Glutamatergic neuron (in vitro differentiated cells): ENCODE data around the gene STARD13. TPM values are rescaled to one million over a fixed set of nuclear protein-coding genes. Genes with fewer than 3 reads are reported as not detected.

Source experiments
- DNase-seq: peaks from one replicate; pipeline ENCODE4 v3.0.0; 2022
- H3K27ac Mint-ChIP-seq: one replicate; pipeline ENCODE4 v1.8.0; 2020; ENCODE audit warnings: mild to moderate bottlenecking, mixed read lengths, inconsistent platforms; ENCODE audit not compliant: unreplicated experiment
- H3K27me3 Mint-ChIP-seq: one replicate; pipeline ENCODE4 v1.8.0; 2020; ENCODE audit warnings: mild to moderate bottlenecking, moderate library complexity, mixed read lengths, inconsistent platforms; ENCODE audit not compliant: unreplicated experiment
- H3K36me3 Mint-ChIP-seq: one replicate; pipeline ENCODE4 v1.8.0; 2020; ENCODE audit warnings: mild to moderate bottlenecking, mixed read lengths, inconsistent platforms; ENCODE audit not compliant: unreplicated experiment
- H3K4me1 Mint-ChIP-seq: one replicate; pipeline ENCODE4 v1.8.0; 2020; ENCODE audit warnings: mild to moderate bottlenecking, low read depth, mixed read lengths, inconsistent platforms; ENCODE audit not compliant: unreplicated experiment
- H3K4me3 Mint-ChIP-seq: one replicate; pipeline ENCODE4 v1.8.0; 2020; ENCODE audit warnings: mild to moderate bottlenecking, mixed read lengths, inconsistent platforms; ENCODE audit not compliant: unreplicated experiment
- H3K9me3 Mint-ChIP-seq: one replicate; pipeline ENCODE4 v1.8.0; 2020; ENCODE audit warnings: mild to moderate bottlenecking, moderate library complexity, mixed read lengths, inconsistent platforms; ENCODE audit not compliant: unreplicated experiment
- total RNA-seq: library from RNA; stranded (reverse); fragmentation: NEBNext Ultra II Directional; extraction: Animal tissue kit (Norgen Biotek cat#: 25700); gene quantifications from one replicate; pipeline ENCODE4 v1.2.1, GENCODE V29; 2021; ENCODE audit not compliant: unreplicated experiment
- TF ChIP-seq, protein P1 (sequence below): fragments of 200-600 bp; sonication (generic); IDR thresholded peaks from one replicate; pipeline ENCODE4 v1.5.0; 2021; ENCODE audit not compliant: partially characterized antibody, unreplicated experiment

The STARD13 gene
- total RNA-seq, 1 donor from 2014 or later, result 36.4 TPM

DNA sequence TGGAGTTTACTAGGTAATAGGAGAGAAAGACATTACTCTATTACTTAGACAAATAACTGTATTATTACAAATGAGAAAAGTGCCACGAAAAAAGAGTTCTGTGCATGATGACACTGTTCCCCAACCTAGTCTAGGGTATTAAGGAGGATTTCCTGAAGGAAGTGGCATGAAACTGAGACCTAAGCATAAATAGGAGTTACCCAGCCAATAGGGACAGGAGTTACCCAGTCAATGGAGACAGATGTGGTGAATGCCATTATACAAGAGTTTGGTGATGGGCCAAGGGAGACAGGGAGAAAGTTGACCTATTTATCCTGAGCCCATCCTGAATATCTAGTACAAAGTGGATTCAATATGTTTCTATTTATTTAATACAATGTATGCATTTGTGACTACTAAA lies 203.9 kb downstream of the STARD13 start:
- no peak overlapping the region for H3K4me3 Mint-ChIP-seq
- no peak for DNase-seq
- H3K27me3 Mint-ChIP-seq, result no peaks in the 10 kb centered on the region
- no peaks in the 10 kb centered on the region for H3K36me3 Mint-ChIP-seq
- peaks cover 10% of the 10 kb centered on the region for H3K4me1 Mint-ChIP-seq
- no peak overlapping the region for H3K27ac Mint-ChIP-seq
- TF ChIP-seq, protein P1, sequence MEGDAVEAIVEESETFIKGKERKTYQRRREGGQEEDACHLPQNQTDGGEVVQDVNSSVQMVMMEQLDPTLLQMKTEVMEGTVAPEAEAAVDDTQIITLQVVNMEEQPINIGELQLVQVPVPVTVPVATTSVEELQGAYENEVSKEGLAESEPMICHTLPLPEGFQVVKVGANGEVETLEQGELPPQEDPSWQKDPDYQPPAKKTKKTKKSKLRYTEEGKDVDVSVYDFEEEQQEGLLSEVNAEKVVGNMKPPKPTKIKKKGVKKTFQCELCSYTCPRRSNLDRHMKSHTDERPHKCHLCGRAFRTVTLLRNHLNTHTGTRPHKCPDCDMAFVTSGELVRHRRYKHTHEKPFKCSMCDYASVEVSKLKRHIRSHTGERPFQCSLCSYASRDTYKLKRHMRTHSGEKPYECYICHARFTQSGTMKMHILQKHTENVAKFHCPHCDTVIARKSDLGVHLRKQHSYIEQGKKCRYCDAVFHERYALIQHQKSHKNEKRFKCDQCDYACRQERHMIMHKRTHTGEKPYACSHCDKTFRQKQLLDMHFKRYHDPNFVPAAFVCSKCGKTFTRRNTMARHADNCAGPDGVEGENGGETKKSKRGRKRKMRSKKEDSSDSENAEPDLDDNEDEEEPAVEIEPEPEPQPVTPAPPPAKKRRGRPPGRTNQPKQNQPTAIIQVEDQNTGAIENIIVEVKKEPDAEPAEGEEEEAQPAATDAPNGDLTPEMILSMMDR, result no peak
- no peaks in the 10 kb centered on the region for H3K9me3 Mint-ChIP-seq

DNA sequence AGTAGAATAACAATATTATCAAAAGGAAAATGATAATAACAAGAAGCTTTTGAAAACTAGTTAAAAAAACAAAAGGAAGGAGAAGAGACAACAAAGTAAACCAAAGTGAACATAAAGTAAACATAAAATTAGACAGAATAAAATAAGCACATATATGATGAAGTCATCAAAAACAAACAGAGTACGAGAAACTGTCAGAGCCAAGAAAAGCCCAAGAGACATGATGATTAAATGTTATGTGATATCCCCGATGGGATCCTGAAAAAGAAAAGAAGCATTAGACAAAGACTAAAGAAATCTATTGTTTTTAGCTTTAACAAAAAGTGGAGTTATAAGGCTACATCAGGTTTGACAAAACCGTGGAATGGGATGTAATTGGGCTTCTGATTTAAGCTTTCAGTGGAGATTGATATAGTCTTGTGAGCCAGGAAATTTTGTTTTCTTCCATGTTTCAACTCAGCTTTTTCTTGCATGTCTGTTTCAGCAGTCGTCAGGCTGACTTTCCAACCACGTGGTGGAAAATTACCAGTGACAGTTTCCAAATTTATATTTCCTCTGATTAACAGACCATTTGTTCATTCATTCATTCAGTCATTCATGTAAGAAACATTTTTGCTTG lies 204.5 kb downstream of the STARD13 start:
- Mint-ChIP-seq H3K9me3 (no peaks in the 10 kb centered on the region), H3K36me3 (no peaks in the 10 kb centered on the region), H3K27me3 (no peaks in the 10 kb centered on the region), H3K4me3 (no peak overlapping the region), H3K27ac (peak overlapping the region; percentile 56), H3K4me1 (peaks cover 10% of the 10 kb centered on the region)
- TF ChIP-seq, protein P1, result no peak
- no peak for DNase-seq

DNA sequence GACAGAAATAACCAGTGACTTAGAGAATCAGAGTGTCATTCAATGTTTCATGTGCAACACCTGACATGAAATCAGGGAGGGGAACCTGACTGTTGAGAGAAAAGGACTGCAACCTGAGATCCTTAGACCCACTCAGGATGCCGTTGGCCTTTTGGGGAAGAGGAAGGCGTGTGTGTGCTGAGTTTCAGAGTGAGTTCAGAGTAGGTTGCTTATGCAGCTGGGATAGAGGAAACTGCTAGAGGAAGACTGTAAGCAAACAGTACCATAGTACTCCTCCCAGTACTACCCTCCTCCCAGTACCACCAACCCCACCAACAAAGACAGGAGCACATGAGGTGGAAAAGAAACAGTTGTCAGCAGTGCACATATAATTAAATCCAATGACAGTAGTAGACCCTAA lies 205.6 kb downstream of the STARD13 start:
- H3K9me3 Mint-ChIP-seq, result no peaks in the 10 kb centered on the region
- H3K27ac Mint-ChIP-seq, result no peak overlapping the region
- H3K36me3 Mint-ChIP-seq, result no peaks in the 10 kb centered on the region
- no peaks in the 10 kb centered on the region for H3K27me3 Mint-ChIP-seq
- H3K4me1 Mint-ChIP-seq, result peaks cover 10% of the 10 kb centered on the region
- TF ChIP-seq, protein P1, result no peak
- no peak for DNase-seq
- no peak overlapping the region for H3K4me3 Mint-ChIP-seq

DNA sequence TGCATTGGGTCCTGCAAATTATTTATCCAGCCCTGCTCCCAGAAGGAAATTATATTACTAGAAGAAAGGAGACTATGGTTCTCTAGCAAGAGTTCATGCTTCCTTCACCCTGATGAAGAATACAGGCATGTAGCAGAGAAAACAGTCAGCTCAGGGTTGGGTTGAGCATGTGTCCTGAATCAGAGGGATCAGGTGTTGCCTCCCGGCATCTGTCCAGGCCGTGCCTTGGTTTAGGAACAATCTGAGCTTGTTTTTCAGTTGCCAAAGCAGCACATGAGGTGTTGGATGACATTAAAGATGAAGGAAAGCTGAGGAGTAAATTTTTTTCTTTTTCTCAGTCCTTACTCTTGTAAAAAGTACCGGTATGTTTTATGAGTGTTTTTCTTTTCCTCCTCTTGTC lies 207.3 kb downstream of the STARD13 start:
- Mint-ChIP-seq H3K27me3 (no peaks in the 10 kb centered on the region), H3K9me3 (no peaks in the 10 kb centered on the region), H3K4me1 (peaks cover 10% of the 10 kb centered on the region), H3K36me3 (no peaks in the 10 kb centered on the region), H3K4me3 (no peak overlapping the region), H3K27ac (no peak overlapping the region)
- TF ChIP-seq, protein P1, result no peak
- DNase-seq, result no peak

DNA sequence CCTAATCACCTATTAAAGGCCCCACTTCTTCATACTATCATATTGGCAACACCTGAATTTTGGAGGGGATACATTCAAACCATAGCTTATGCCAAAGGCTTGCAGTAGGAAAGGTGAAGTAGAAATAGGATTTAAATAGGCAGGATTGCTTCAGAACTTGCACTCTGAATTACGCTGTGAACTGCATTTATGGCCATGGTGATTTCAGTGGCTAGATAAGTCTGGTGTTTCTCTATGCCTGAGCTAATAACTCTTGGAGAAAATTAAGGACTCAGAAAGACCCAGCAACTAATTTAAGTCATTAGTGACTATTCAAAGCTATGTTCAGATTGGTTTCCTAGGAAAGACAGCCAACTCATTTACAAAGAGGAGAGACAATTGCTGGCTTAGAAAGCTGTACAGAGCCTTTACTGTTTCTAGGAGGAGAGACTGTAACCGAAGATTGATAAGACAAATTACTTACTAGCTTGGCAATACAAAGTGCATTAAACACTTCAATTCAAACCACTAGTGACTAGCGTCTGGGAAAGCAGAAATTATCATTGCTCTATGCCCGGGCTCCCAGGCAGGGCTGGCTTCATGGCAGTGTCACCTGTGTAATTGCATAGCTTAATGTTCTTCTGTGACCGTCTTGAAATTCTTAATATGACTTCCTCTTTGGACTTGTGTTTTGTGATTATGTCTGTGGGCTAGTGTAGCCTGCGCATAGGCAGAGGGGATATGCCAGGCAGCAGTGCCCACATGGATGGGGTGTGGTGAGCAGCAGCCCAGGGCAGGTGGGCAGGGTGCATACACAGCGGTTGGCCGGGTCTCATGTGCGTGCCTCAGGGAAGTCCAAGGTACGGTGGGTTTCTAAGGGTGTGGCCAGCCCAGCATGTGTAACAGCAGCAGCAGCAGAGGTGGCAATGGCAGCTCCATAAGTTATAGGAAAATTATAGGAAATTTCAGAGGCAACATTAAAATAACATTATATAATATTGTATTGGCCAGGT lies 209.3 kb downstream of the STARD13 start:
- Mint-ChIP-seq H3K27ac (no peak overlapping the region), H3K27me3 (no peaks in the 10 kb centered on the region), H3K4me3 (no peak overlapping the region), H3K9me3 (no peaks in the 10 kb centered on the region), H3K36me3 (no peaks in the 10 kb centered on the region), H3K4me1 (peaks cover 8% of the 10 kb centered on the region)
- TF ChIP-seq, protein P1, result no peak
- no peak for DNase-seq
